ENCODE measurements around the gene CHST5. TPM values are rescaled to one million over a fixed set of nuclear protein-coding genes. Genes with fewer than 3 reads are reported as not detected.
"Not testable (repeated sequence)": the region's sequence is repeated elsewhere in the genome, so short reads cannot be mapped to it uniquely, and the experiment has no call there.

CHST5 gene
- total RNA-seq, 2 experiments from 2014 or later = not detected

- peak; percentile 98 for DNase-seq
- Mint-ChIP-seq H3K9me3 (no peaks in the 10 kb centered on the region), H3K27me3 (peaks cover 19% of the 10 kb centered on the region), H3K4me3 (peak within 1 kb of the TSS; percentile 93), H3K4me1 (peaks cover 18% of the 10 kb centered on the region), H3K27ac (peak within 1 kb of the TSS; percentile 91), H3K36me3 (peaks cover 3% of the 10 kb centered on the region)
- ATAC-seq (ENCODE audit: low read depth) = peak; percentile 76
- POLR2A ChIA-PET = interaction anchor here (0.8 to 4.7 kb wide), 8 partner anchors 8 to 133 kb away, joined by 3 to 32 read pairs (median 6); partner anchors contain the start of genes ADAT1, CFDP1, KARS1 and TERF2IP
Observed at GRCh38 chr16:75566040-75566757, 30.3 kb upstream of the CHST5 start, which contains the start of gene GABARAPL2. GABARAPL2 (plus strand) TSS chr16:75566379; CDS start chr16:75566487, 108 bp downstream.

DNA sequence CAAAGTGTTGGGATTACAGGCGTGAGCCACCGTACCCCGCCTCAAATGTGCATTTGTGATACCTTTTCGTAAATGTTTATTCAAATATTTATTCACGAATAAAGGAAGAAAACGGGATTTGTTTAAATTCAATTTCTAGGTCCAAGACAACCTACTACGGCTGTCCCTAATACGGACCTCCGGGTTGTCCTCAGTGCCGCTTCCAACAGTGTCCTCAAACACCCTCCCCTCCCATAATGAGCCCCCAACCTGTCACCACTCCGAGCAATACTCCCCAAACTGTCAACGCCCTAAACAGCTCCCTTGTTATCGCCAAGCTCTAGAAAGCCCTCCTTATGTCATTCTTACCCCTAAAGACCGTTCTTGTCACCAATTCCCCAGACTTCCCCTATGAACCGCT lies 29.7 kb upstream of the CHST5 start:
- Mint-ChIP-seq H3K9me3 (no peaks in the 10 kb centered on the region), H3K27me3 (peaks cover 22% of the 10 kb centered on the region), H3K4me1 (peaks cover 18% of the 10 kb centered on the region), H3K27ac (peak overlapping the region; percentile 91), H3K36me3 (peaks cover 2% of the 10 kb centered on the region), H3K4me3 (peak overlapping the region; percentile 93)
- POLR2A ChIA-PET = interaction anchor here (1.3 to 4.7 kb wide), 4 partner anchors 10 to 133 kb away, joined by 6 to 32 read pairs (median 20); partner anchors contain the start of genes ADAT1, CFDP1, KARS1 and TERF2IP
- ATAC-seq (ENCODE audit: low read depth) (no peak), DNase-seq (no peak)

DNA sequence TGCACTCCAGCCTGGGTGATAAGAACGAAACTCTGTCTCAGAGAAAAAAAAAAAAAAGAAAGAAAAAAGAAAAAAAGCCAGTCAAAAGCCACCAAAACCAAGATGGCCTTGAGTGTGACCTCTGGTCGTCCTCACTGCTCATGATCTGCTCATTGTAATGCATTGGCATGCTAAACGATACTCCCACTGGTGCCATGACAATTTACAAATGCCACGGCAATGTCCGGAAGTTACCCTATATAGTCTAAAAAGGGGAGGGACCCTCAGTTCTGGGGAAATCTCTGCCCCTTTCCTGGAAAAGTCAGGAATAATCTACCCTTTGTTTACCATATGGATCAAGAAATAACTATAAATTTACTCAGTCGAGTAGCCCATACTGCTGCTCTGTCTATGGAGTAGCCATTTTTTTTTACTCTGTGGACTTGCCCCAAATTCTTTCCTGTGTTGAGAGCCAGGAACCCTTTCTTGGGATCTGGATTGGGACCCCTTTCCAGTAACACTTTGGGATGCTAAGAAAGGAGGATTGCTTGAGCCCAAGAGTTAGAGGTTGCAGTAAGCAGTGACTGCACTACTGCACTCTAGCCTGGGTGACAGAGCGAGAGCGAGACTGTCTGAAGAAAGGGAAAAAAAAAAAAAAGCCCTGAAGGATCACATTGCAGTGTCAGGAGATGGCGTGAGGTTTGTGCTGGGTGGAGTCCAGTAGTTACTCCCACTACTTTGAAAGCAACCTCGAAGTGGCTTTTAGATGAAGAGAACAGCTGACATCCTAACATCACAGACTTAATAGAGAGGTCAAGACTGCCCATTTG lies 23.9 kb upstream of the CHST5 start:
- Mint-ChIP-seq H3K4me3 (no peak overlapping the region), H3K27ac (no peak overlapping the region), H3K36me3 (no peaks in the 10 kb centered on the region), H3K9me3 (no peaks in the 10 kb centered on the region), H3K4me1 (peaks cover 8% of the 10 kb centered on the region), H3K27me3 (peaks cover 32% of the 10 kb centered on the region)
- POLR2A ChIA-PET = interaction anchor here (0.6 to 1.6 kb wide), 2 partner anchors 88 to 94 kb away, joined by 3 to 5 read pairs; partner anchors contain the start of genes KARS1 and TERF2IP
- ATAC-seq (ENCODE audit: low read depth) = no peak
- no peak for DNase-seq

DNA sequence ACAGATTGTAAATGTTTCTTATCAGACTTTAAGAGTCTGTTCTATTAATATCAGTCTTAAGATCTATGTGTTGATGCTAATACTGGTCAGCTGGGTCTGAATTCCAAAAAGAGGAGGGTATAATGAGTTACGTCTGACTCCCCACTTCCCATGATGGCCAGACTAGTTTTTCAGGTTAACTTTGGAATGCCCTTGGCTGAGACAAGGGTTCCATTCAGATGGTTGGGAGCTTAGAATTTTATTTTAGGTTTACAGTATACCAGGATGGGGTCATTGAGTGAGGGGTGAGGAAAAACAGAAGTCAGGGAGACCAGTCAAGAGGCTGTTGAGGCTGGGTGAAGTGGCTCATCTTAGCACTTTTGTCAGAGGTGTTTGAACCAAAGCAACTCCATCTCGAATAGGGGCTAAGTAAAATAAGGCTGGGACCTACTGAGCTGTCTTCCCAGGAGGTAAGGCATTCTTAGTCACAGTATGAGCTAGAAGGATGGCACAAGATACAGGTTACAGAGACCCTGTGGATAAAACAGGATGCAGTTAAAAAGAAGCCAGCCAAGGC lies 23.0 kb upstream of the CHST5 start:
- H3K27ac Mint-ChIP-seq = no peak overlapping the region
- no peaks in the 10 kb centered on the region for H3K36me3 Mint-ChIP-seq
- H3K4me1 Mint-ChIP-seq = peaks cover 5% of the 10 kb centered on the region
- no peak overlapping the region for H3K4me3 Mint-ChIP-seq
- POLR2A ChIA-PET = interaction anchor here (0.6 to 1.6 kb wide), 3 partner anchors 88 to 95 kb away, joined by 3 to 5 read pairs (median 3); partner anchors contain the start of genes KARS1 and TERF2IP
- no peak for ATAC-seq (ENCODE audit: low read depth)
- no peak for DNase-seq
- no peaks in the 10 kb centered on the region for H3K9me3 Mint-ChIP-seq
- peaks cover 36% of the 10 kb centered on the region for H3K27me3 Mint-ChIP-seq

DNA sequence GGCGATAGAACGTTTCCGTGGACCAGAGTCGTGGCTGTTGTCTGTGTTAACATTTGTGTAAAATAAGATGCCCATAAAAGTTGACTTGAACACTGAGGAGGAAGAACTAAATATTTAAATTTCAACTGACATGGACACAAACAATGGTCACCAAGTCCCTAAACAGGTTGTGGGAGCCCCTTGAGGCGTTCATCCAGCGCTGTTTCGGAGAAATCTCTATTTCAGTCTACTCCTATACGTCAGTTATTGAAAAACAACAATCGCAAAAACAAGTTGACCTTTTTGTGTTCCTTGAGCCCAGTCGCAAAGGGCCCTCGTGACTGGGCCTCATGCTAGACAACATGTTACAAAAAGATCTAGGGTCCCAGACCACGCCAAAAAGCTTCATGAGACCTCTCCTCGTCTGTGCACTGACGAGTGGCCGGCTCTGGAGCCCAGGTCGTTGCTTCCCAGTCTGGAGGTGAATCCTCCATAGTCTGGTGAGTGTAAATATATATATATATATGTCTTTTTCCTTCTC lies 20.6 kb upstream of the CHST5 start:
- Mint-ChIP-seq H3K4me3 (peak overlapping the region; percentile 90), H3K4me1 (peaks cover 5% of the 10 kb centered on the region), H3K36me3 (no peaks in the 10 kb centered on the region), H3K9me3 (no peaks in the 10 kb centered on the region), H3K27ac (peak overlapping the region; percentile 83), H3K27me3 (peaks cover 27% of the 10 kb centered on the region)
- POLR2A ChIA-PET = interaction anchor here (1.0 to 1.7 kb wide), 8 partner anchors 9 to 890 kb away, joined by 3 to 19 read pairs (median 5); partner anchors contain the start of genes ADAT1, GABARAPL2, KARS1 and RFWD3
- DNase-seq (no peak), ATAC-seq (ENCODE audit: low read depth) (no peak)

- peak; percentile 94 for DNase-seq
- H3K4me3 Mint-ChIP-seq = peak within 1 kb of the TSS; percentile 90
- H3K36me3 Mint-ChIP-seq = no peaks in the 10 kb centered on the region
- no peaks in the 10 kb centered on the region for H3K9me3 Mint-ChIP-seq
- POLR2A ChIA-PET = interaction anchor here (1.0 to 1.7 kb wide), 8 partner anchors 10 to 889 kb away, joined by 3 to 19 read pairs (median 5); partner anchors contain the start of genes ADAT1, GABARAPL2, KARS1 and RFWD3
- H3K4me1 Mint-ChIP-seq = peaks cover 5% of the 10 kb centered on the region
- peak; percentile 96 for ATAC-seq (ENCODE audit: low read depth)
- peaks cover 23% of the 10 kb centered on the region for H3K27me3 Mint-ChIP-seq
- H3K27ac Mint-ChIP-seq = peak within 1 kb of the TSS; percentile 83
Observed at GRCh38 chr16:75555707-75556430, 20.0 kb upstream of the CHST5 start, which contains the start of gene TMEM231. TMEM231 (minus strand) TSS chr16:75556252; CDS start chr16:75556209, 43 bp downstream.

DNA sequence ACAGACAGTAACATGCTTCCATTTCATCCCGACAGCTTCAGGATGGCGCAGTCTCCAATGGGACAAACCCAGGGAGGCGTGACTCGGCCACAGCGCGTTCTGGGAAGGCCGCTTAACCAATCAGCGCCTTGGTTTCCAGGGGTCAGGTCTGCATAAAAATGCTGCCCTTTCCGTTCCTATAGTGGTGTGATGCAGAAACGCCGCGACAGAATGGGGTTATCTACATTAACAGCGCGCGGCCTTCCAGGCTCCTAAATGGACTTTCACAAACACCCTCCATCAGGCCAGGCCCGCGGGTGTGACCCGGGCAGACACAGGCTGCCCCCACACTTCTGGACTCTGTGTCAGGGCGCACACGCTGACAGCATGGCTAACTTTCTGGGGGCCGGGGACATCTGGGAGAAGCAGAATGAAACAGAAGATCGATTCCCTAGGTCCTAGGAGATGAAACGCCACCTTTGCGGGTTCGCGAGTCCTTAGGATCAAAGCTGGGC lies 19.4 kb upstream of the CHST5 start:
- Mint-ChIP-seq H3K9me3 (no peaks in the 10 kb centered on the region), H3K36me3 (no peaks in the 10 kb centered on the region), H3K27me3 (peaks cover 23% of the 10 kb centered on the region), H3K27ac (peak overlapping the region; percentile 62), H3K4me1 (peaks cover 5% of the 10 kb centered on the region), H3K4me3 (peak overlapping the region; percentile 90)
- DNase-seq (no peak), ATAC-seq (ENCODE audit: low read depth) (no peak)
- POLR2A ChIA-PET = interaction anchor here (1.1 to 1.7 kb wide), 6 partner anchors 11 to 94 kb away, joined by 4 to 19 read pairs (median 7); partner anchors contain the start of genes ADAT1, GABARAPL2, KARS1 and TERF2IP

DNA sequence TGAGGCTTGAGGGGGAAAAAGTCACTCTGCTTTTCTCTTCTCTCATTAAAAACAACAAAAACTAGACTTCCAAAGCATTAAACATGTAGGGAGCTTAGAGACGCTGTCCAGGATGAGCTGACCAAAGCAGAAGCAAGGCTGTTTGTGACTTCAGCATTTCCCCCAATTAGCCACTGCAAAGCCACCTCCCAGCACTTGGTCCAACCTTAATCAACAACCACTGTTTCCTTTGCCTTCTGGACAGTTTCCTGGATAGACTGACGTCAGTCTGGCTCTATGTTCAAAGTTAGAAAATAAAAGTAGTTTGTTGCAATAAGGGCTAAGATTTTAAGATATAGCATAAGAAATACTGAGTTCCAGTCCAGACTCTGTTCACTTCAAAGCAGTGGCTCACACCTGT lies 17.0 kb upstream of the CHST5 start:
- POLR2A ChIA-PET = interaction anchor here (1.0 kb wide), 1 partner anchor 14 kb away, joined by 3 read pairs; the partner anchor contains the start of gene GABARAPL2
- H3K4me1 Mint-ChIP-seq = peaks cover 9% of the 10 kb centered on the region

DNA sequence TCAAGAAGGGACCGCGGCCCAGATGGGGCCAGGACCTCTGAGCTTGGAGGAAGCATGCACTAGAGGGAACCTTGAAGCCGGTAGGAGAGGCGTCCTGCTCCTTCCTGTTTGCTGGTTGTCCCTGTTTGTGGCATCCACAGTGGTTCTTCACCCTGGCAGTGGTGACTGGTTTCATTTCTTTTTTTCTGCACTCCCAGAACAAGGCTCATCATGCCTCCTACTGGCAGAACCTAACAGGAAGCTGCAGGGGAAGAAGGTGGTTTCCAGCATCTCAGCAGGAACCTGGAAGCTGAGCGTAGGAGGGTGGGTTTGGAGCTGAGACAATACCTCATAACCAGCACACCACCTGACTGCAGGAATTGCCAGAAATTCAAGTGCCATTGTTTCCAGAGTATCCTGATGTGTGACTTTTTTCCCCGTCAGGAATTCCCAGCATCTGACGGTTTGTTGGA lies 14.3 kb upstream of the CHST5 start:
- H3K4me3 Mint-ChIP-seq = no peak overlapping the region
- ATAC-seq (ENCODE audit: low read depth) (peak; percentile 47), DNase-seq (no peak)
- H3K27ac Mint-ChIP-seq = no peak overlapping the region
- peaks cover 5% of the 10 kb centered on the region for H3K4me1 Mint-ChIP-seq
- H3K27me3 Mint-ChIP-seq = peaks cover 13% of the 10 kb centered on the region
- H3K36me3 Mint-ChIP-seq = no peaks in the 10 kb centered on the region
- no peaks in the 10 kb centered on the region for H3K9me3 Mint-ChIP-seq
- POLR2A ChIA-PET = interaction anchor here (0.9 to 1.3 kb wide), 2 partner anchors 18 to 97 kb away, joined by 3 read pairs; partner anchors contain the start of genes KARS1 and TERF2IP

More for the DNA sequence above, 17.0 kb upstream of the CHST5 start:
- H3K27me3 Mint-ChIP-seq = peaks cover 13% of the 10 kb centered on the region
- H3K27ac Mint-ChIP-seq = no peak overlapping the region
- no peaks in the 10 kb centered on the region for H3K9me3 Mint-ChIP-seq
- ATAC-seq (ENCODE audit: low read depth) (no peak), DNase-seq (no peak)
- no peaks in the 10 kb centered on the region for H3K36me3 Mint-ChIP-seq
- no peak overlapping the region for H3K4me3 Mint-ChIP-seq

DNA sequence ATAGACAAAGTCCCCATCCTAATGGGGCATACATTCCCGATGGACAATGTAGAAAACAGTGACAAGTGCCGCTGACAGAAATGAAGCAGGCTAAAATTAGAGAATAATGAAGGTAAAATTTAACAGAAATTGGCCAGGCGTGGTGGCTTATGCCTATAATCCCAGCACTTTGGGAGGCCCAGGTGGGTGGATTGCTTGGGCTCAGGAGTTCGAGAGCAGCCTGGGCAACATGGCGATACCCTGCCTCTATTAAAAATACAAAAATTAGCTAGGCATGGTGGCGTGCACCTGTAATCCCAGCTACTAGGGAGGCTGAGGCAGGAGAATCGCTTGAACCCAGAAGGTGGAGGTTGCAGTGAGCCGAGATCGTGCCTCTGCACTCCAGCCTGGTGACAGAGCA lies 12.5 kb upstream of the CHST5 start:
- H3K9me3 Mint-ChIP-seq; ATAC-seq (ENCODE audit: low read depth); H3K27me3 Mint-ChIP-seq; POLR2A ChIA-PET; H3K4me3 Mint-ChIP-seq; H3K27ac Mint-ChIP-seq; DNase-seq; H3K4me1 Mint-ChIP-seq; H3K36me3 Mint-ChIP-seq: not testable (repeated sequence)

- no peak for ATAC-seq (ENCODE audit: low read depth)
- no peaks in the 10 kb centered on the region for H3K9me3 Mint-ChIP-seq
- POLR2A ChIA-PET = no interaction called here
- H3K27ac Mint-ChIP-seq = no peak overlapping the region
- H3K36me3 Mint-ChIP-seq = no peaks in the 10 kb centered on the region
- DNase-seq = no peak
- H3K4me3 Mint-ChIP-seq = no peak overlapping the region
- H3K4me1 Mint-ChIP-seq = peaks cover 4% of the 10 kb centered on the region
- no peaks in the 10 kb centered on the region for H3K27me3 Mint-ChIP-seq
Observed at GRCh38 chr16:75546293-75546692, 10.4 kb upstream of the CHST5 start.

- H3K4me3 Mint-ChIP-seq; POLR2A ChIA-PET; H3K27ac Mint-ChIP-seq; H3K36me3 Mint-ChIP-seq; H3K4me1 Mint-ChIP-seq; H3K9me3 Mint-ChIP-seq; ATAC-seq (ENCODE audit: low read depth); H3K27me3 Mint-ChIP-seq; DNase-seq: not testable (repeated sequence)
Observed at GRCh38 chr16:75545879-75546278, 10.0 kb upstream of the CHST5 start.
